K562 (cell line): ENCODE measurements around the gene GRIN2A. TPM values are rescaled to one million over a fixed set of nuclear protein-coding genes. Genes with fewer than 3 reads are reported as not detected.

ENCODE experiments used
- ATAC-seq: fragments of 200-7000 bp; cut with Tn5 transposase; 3 replicates; pipeline ENCODE4 v1.9.1; 2020; ENCODE audit warnings: moderate library complexity
- BruUV-seq: library from RNA; stranded (reverse); fragments of 400-500 nt; replicated peaks from 2 replicates; lab custom pipeline; 2021; lab: Mats Ljungman, UMichigan
- CTCF ChIA-PET: fragments of 300-600 bp; formaldehyde crosslinking; extraction: SDS; loops from one replicate; lab custom pipeline; 2021; ENCODE audit warnings: low intra/inter-chr PET ratio; lab: Yijun Ruan, JAX
- POLR2A ChIA-PET: fragments of 300-600, 350-650 bp; sonication (Branson Sonifier 250); formaldehyde crosslinking; extraction: SDS; loops from one replicate; lab custom pipeline; 2021; ENCODE audit warnings: antibody characterized with exemption, inconsistent platforms; lab: Yijun Ruan, JAX
- DNase-seq, 4 experiments: peaks; one replicate each; pipeline versions ENCODE4 v3.0.0 to v3.0.0-alpha.2; 2011 to 2018; ENCODE audit warnings: low spot score in 3 of 4, mixed read lengths in 3 of 4; ENCODE audit errors: extremely low read depth in 1 of 4
- FAIRE-seq: peaks from 2 replicates; lab custom pipeline; 2011; peaks lifted over from hg19 to GRCh38; lab: Jason Lieb, UNC
- H2AFZ ChIP-seq: 2 replicates; pipeline ENCODE4 v1.6.0; 2011; ENCODE audit warnings: low read depth, low read length, control low read depth, inconsistent platforms
- H3K27ac ChIP-seq: fragments of 200-600 bp; 3 replicates; pipeline ENCODE4 v1.8.0; 2011; ENCODE audit warnings: low read depth, mild to moderate bottlenecking, control low read depth, inconsistent platforms, low read length, moderate library complexity, mixed read lengths; ENCODE audit errors: extremely low read depth
- H3K27me3 ChIP-seq, 2 experiments: fragments of 300-600 bp in 1 of 2; 2 replicates in 1 of 2; 3 replicates in 1 of 2; pipeline versions ENCODE4 v1.6.0 to v1.8.0; 2011; ENCODE audit warnings: inconsistent platforms in 2 of 2, low read length in 2 of 2, mild to moderate bottlenecking in 1 of 2, mixed read lengths in 1 of 2, moderate library complexity in 1 of 2; ENCODE audit not compliant: control insufficient read depth in 2 of 2, insufficient read depth in 2 of 2
- H3K36me3 ChIP-seq: fragments of 300-600 bp; 3 replicates; pipeline ENCODE4 v1.8.0; 2011; ENCODE audit warnings: mild to moderate bottlenecking, low read length, inconsistent platforms; ENCODE audit not compliant: control insufficient read depth, insufficient read depth
- H3K4me1 ChIP-seq, 2 experiments: fragments of 200-600 bp in 1 of 2; replicated peaks in 1 of 2; 2 replicates in 1 of 2; 3 replicates in 1 of 2; pipeline versions ENCODE4 v1.5.1 to v1.8.0; 2011; ENCODE audit warnings: inconsistent platforms in 2 of 2, low read length in 2 of 2, mild to moderate bottlenecking in 1 of 2, mixed read lengths in 1 of 2, moderate library complexity in 1 of 2; ENCODE audit not compliant: control insufficient read depth in 2 of 2, insufficient read depth in 2 of 2
- H3K4me2 ChIP-seq: 2 replicates; pipeline ENCODE4 v1.6.1; 2011; ENCODE audit warnings: low read length, control low read depth, inconsistent platforms, mixed read lengths; ENCODE audit not compliant: insufficient read depth
- H3K4me3 ChIP-seq: fragments of 200-600 bp; sonication (generic), shearing (Covaris generic); 2 replicates; pipeline ENCODE4 v1.5.1; 2016; ENCODE audit warnings: control low read depth, inconsistent platforms
- H3K79me2 ChIP-seq: fragments of 200-600 bp; 3 replicates; pipeline ENCODE4 v1.8.0; 2011; ENCODE audit warnings: low read length, inconsistent platforms; ENCODE audit not compliant: control insufficient read depth, insufficient read depth
- H3K9ac ChIP-seq, 2 experiments: 2 replicates each; pipeline versions ENCODE4 v1.6.0 to v1.6.1; 2011; ENCODE audit warnings: low read depth in 2 of 2, low read length in 2 of 2, control low read depth in 1 of 2, inconsistent platforms in 1 of 2, mild to moderate bottlenecking in 1 of 2, mixed read lengths in 1 of 2; ENCODE audit not compliant: insufficient read depth in 1 of 2
- H3K9me1 ChIP-seq: one replicate; pipeline ENCODE4 v1.6.0; 2011; ENCODE audit warnings: inconsistent platforms, mild to moderate bottlenecking, low read length, moderate library complexity; ENCODE audit not compliant: control insufficient read depth, insufficient read depth
- H3K9me3 ChIP-seq: replicated peaks from 2 replicates; pipeline ENCODE4 v1.5.1; 2011; ENCODE audit warnings: low read depth, low read length, inconsistent platforms; ENCODE audit not compliant: control insufficient read depth, insufficient read depth
- H4K20me1 ChIP-seq: replicated peaks from 2 replicates; pipeline ENCODE4 v1.6.1; 2011; ENCODE audit warnings: low read length, inconsistent platforms, mixed read lengths; ENCODE audit not compliant: control insufficient read depth, insufficient read depth
- ARID2 ChIP-seq: fragments of 450-650 bp; IDR thresholded peaks from 2 replicates; pipeline ENCODE4 v1.6.1; 2017; ENCODE audit warnings: antibody characterized with exemption, mild to moderate bottlenecking
- EZH2 ChIP-seq: IDR thresholded peaks from 2 replicates; pipeline ENCODE4 v1.6.1; 2012; ENCODE audit warnings: low read depth, mild to moderate bottlenecking, inconsistent platforms, low read length, borderline replicate concordance
- GATAD2A ChIP-seq: fragments of 450-650 bp; IDR thresholded peaks from 2 replicates; pipeline ENCODE4 v1.6.1; 2017
- IRF9 ChIP-seq: fragments of 450-650 bp; IDR thresholded peaks from 2 replicates; pipeline ENCODE4 v1.6.1; 2016; ENCODE audit warnings: missing biosample characterization, missing genetic modification characterization
- MCM5 ChIP-seq: fragments of 450-650 bp; IDR thresholded peaks from 2 replicates; pipeline ENCODE4 v1.6.1; 2016; ENCODE audit warnings: low read depth
- NFIX ChIP-seq: fragments of 250-450 bp; sonication (Bioruptor Pico); IDR thresholded peaks from 2 replicates; pipeline ENCODE4 v1.4.0; 2020; ENCODE audit warnings: low read depth, mild to moderate bottlenecking, moderate library complexity
- PCBP2 ChIP-seq: fragments of 200-400 bp; formaldehyde crosslinking; IDR thresholded peaks from 2 replicates; pipeline ENCODE4 v1.6.1; 2018; ENCODE audit warnings: low read length, low read depth, mild to moderate bottlenecking, moderate library complexity; ENCODE audit not compliant: poor library complexity, severe bottlenecking
- PHF8 ChIP-seq: fragments of 200-600 bp; sonication (generic); IDR thresholded peaks from 2 replicates; pipeline ENCODE4 v1.6.1; 2012; ENCODE audit warnings: mixed run types, mild to moderate bottlenecking, inconsistent platforms, low read length, moderate library complexity, borderline replicate concordance
- RB1 ChIP-seq: fragments of 450-650 bp; IDR thresholded peaks from 2 replicates; pipeline ENCODE4 v1.6.1; 2017; ENCODE audit warnings: low read depth, mild to moderate bottlenecking
- TCF7 ChIP-seq: sonication (generic); IDR thresholded peaks from 2 replicates; pipeline ENCODE4 v1.6.1; 2016; ENCODE audit warnings: antibody characterized with exemption, borderline replicate concordance
- XRCC4 ChIP-seq: IDR thresholded peaks from one replicate; pipeline ENCODE4 v1.6.1; 2011; ENCODE audit not compliant: insufficient read depth, insufficient read length; ENCODE audit errors: extremely low read depth
- ZBTB1 ChIP-seq: sonication (generic); formaldehyde crosslinking; IDR thresholded peaks from 2 replicates; pipeline ENCODE4 v1.8.1; 2023; ENCODE audit warnings: missing genetic modification reagents, low read depth, mild to moderate bottlenecking, borderline replicate concordance
- ZNF232 ChIP-seq: sonication (generic); formaldehyde crosslinking; IDR thresholded peaks from 2 replicates; pipeline ENCODE4 v1.8.0; 2022; ENCODE audit warnings: mild to moderate bottlenecking, missing genetic modification reagents
- ZNF311 ChIP-seq: fragments of 250-450 bp; sonication (Bioruptor Pico); IDR thresholded peaks from 2 replicates; pipeline ENCODE4 v1.4.0; 2020; ENCODE audit warnings: mild to moderate bottlenecking, moderate library complexity
- WGBS: fragments of 100-300 bp; shearing (Covaris generic); methylation state at CpG from one replicate; pipeline ENCODE4 v1.1.6; 2016; ENCODE audit warnings: low coverage, mixed read lengths; ENCODE audit not compliant: insufficient coverage; ENCODE audit errors: missing lambda C conversion rate; 5-methylcytosine and 5-hydroxymethylcytosine counted together
- in situ Hi-C: fragments of 300-500 bp; cut with MboI; formaldehyde crosslinking; loops from 4 replicates; pipeline ENCODE4 v1.15.0; 2018; ENCODE audit warnings: inconsistent platforms, mixed read lengths
- intact Hi-C: fragments of 100-400 bp; cut with micrococcal nuclease; formaldehyde crosslinking; loops from 2 replicates; pipeline ENCODE4 v1.14.2; 2022
- polyA plus RNA-seq, 8 experiments: library from polyadenylated mRNA; depleted of rRNA in 4 of 8; stranded (reverse) in 5 of 8; unstranded in 3 of 8; fragments of >200 nt; fragmentation: Nextera tagmentation in 2 of 8; fragmentation: Illumina TruSeq in 1 of 8; extraction: Ambion mirVana in 2 of 8; extraction: Trizol in 1 of 8; gene quantifications; 2 replicates each; pipeline versions ENCODE4 v1.2.1 to v1.2.3, GENCODE V29; 2011 to 2014; ENCODE audit warnings: inconsistent platforms in 1 of 8, missing spikeins in 1 of 8
- total RNA-seq, 7 experiments: library from RNA; depleted of rRNA in 6 of 7; stranded (reverse); fragments of >200 nt in 6 of 7; fragmentation: Illumina TruSeq in 2 of 7; extraction: Trizol in 2 of 7; gene quantifications; 2 replicates each; pipeline versions ENCODE4 v1.2.1 to v1.2.3, GENCODE V29; 2011 to 2021; ENCODE audit warnings: low replicate concordance in 1 of 7
- TF ChIP-seq, protein P1 (sequence below): fragments of 200-800 bp; sonication (Bioruptor generic); IDR thresholded peaks from 2 replicates; pipeline ENCODE4 v1.6.1; 2017; ENCODE audit warnings: missing genetic modification characterization, missing compliant biosample characterization
- TF ChIP-seq, protein P2 (sequence below): fragments of 250-450 bp; sonication (Bioruptor Pico); IDR thresholded peaks from 2 replicates; pipeline ENCODE4 v1.4.0; 2020; ENCODE audit warnings: borderline replicate concordance

The GRIN2A gene
- total and polyA plus RNA-seq, 9 of the 15 experiments (the other 6 are each of a cell fraction or from before 2014, with no cell fraction given), result not detected

DNA sequence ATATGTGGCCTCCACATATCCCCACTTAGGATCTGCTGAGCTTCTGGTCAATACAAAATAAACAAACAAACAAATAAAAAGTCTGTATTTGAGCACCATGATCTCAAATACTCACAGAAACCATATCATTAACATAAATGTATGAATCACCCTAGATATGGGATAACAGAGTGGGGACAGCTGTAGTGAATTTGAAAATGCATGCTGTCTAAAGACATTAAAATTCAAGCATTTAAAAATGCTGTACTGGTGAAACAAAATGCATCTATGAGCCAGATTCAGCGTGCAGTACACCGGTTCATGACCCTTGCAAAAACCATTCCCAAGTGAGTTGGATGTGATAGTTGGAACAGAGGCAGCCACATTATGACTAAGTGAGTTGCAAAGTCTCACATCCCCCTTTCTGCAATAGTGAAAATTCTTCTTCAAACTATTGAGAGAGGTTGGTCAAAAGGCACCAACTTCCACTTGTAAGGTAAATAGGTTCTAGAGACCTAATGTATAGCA lies 12.3 kb downstream of the GRIN2A start:
- Histone ChIP-seq H3K4me2 (no peak overlapping the region), H3K79me2 (no peaks in the 10 kb centered on the region), H4K20me1 (no peaks in the 10 kb centered on the region), H3K9me1 (no peaks in the 10 kb centered on the region), H3K9ac (no peak overlapping the region), H3K4me3 (no peak overlapping the region), H3K27me3 (peaks cover 0 to 5% of the 10 kb centered on the region in 2 experiments; a peak in 1 of 5 replicates), H3K9me3 (no peaks in the 10 kb centered on the region), H3K27ac (no peak overlapping the region), H2AFZ (no peak overlapping the region), H3K36me3 (no peaks in the 10 kb centered on the region), H3K4me1 (no peaks in the 10 kb centered on the region)
- in situ Hi-C loops (loop anchor here (25.0 kb wide), 1 partner anchor 1608 kb away; no protein-coding TSS in a partner anchor), intact Hi-C loops (no loop called here)
- WGBS, result 0% methylated on average over 2 of the region's 2 CpGs
- FAIRE-seq, result no peak
- no TSS peak for BruUV-seq
- DNase-seq, result no peak
- ATAC-seq, result no peak
- CTCF ChIA-PET, result no interaction called here
- TF ChIP-seq PHF8, result no peak
- TF ChIP-seq ZNF311 (CRISPR knock-in tag), result no peak
- TF ChIP-seq, protein P1, sequence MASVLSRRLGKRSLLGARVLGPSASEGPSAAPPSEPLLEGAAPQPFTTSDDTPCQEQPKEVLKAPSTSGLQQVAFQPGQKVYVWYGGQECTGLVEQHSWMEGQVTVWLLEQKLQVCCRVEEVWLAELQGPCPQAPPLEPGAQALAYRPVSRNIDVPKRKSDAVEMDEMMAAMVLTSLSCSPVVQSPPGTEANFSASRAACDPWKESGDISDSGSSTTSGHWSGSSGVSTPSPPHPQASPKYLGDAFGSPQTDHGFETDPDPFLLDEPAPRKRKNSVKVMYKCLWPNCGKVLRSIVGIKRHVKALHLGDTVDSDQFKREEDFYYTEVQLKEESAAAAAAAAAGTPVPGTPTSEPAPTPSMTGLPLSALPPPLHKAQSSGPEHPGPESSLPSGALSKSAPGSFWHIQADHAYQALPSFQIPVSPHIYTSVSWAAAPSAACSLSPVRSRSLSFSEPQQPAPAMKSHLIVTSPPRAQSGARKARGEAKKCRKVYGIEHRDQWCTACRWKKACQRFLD (CRISPR knock-in tag), result no peak
- no peak for TF ChIP-seq MCM5
- TF ChIP-seq ZNF232 (CRISPR knock-in tag), result no peak
- no peak for TF ChIP-seq NFIX
- TF ChIP-seq, protein P2, sequence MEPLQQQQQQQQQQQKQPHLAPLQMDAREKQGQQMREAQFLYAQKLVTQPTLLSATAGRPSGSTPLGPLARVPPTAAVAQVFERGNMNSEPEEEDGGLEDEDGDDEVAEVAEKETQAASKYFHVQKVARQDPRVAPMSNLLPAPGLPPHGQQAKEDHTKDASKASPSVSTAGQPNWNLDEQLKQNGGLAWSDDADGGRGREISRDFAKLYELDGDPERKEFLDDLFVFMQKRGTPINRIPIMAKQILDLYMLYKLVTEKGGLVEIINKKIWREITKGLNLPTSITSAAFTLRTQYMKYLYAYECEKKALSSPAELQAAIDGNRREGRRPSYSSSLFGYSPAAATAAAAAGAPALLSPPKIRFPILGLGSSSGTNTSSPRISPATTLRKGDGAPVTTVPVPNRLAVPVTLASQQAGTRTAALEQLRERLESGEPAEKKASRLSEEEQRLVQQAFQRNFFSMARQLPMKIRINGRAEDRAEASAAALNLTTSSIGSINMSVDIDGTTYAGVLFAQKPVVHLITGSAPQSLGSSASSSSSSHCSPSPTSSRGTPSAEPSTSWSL (CRISPR knock-in tag), result no peak
- no peak for TF ChIP-seq ZBTB1 (CRISPR knock-in tag)
- no peak for TF ChIP-seq ARID2
- TF ChIP-seq XRCC4, result no peak
- no peak for TF ChIP-seq IRF9
- no peak for TF ChIP-seq TCF7
- TF ChIP-seq GATAD2A, result no peak
- no peak for TF ChIP-seq RB1
- TF ChIP-seq EZH2, result no peak
- no peak for TF ChIP-seq PCBP2
- POLR2A ChIA-PET, result no interaction called here
